Muscle layer of colon (tissue), 2 donors: ENCODE data around the gene DAB2.

Experiments used
- H3K27ac ChIP-seq: one replicate; pipeline ENCODE4 v1.7.0; 2013; ENCODE audit warnings: low read depth, mild to moderate bottlenecking, low read length, moderate library complexity
- H3K27me3 ChIP-seq, 2 donors: one replicate each; pipeline ENCODE4 v1.7.0; 2013; ENCODE audit warnings: low read length in 2 of 2, mild to moderate bottlenecking in 2 of 2; ENCODE audit not compliant: insufficient read depth in 2 of 2, control insufficient read depth in 1 of 2
- H3K36me3 ChIP-seq: one replicate; pipeline ENCODE4 v1.7.0; 2013; ENCODE audit warnings: mild to moderate bottlenecking, low read length; ENCODE audit not compliant: insufficient read depth
- H3K4me1 ChIP-seq: one replicate; pipeline ENCODE4 v1.7.0; 2013; ENCODE audit warnings: mild to moderate bottlenecking, low read length; ENCODE audit not compliant: insufficient read depth
- H3K4me3 ChIP-seq, 2 donors: one replicate each; pipeline ENCODE4 v1.7.0; 2013; ENCODE audit warnings: low read length in 2 of 2, low read depth in 1 of 2, mild to moderate bottlenecking in 1 of 2, moderate library complexity in 1 of 2
- H3K9ac ChIP-seq: one replicate; pipeline ENCODE4 v1.7.0; 2013; ENCODE audit warnings: low read length
- H3K9me3 ChIP-seq: one replicate; pipeline ENCODE4 v1.7.0; 2013; ENCODE audit warnings: mild to moderate bottlenecking, low read length
- donor health status: abdominal sarcoma.
- donor health status: Adenocarcinoma of cecum.

DAB2 gene

DNA sequence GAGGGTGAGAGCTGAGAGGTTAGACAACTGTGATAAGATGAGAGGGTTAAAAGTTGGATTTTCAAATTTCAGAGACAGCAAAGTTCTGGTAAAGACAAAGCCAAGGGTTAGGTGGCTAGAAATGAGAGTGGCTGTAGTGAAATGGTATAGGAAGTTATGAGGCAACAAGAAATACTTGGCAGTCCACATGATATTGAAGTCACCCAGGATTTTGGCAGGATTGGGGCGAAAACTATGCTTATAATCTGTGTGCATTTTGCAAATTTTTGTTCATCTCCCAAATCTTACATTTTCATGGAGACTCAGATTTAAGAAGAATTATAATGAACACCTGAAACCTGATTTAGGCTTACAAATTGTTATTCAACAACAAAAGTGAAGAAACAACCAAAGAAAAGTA lies 96.0 kb downstream of the DAB2 start:
- Histone ChIP-seq H3K4me1 (no peaks in the 10 kb centered on the region), H3K9me3 (no peaks in the 10 kb centered on the region), H3K27me3 (no peaks in the 10 kb centered on the region), H3K27ac (no peak overlapping the region), H3K9ac (no peak overlapping the region), H3K4me3 (no peak overlapping the region), H3K36me3 (no peaks in the 10 kb centered on the region)

DNA sequence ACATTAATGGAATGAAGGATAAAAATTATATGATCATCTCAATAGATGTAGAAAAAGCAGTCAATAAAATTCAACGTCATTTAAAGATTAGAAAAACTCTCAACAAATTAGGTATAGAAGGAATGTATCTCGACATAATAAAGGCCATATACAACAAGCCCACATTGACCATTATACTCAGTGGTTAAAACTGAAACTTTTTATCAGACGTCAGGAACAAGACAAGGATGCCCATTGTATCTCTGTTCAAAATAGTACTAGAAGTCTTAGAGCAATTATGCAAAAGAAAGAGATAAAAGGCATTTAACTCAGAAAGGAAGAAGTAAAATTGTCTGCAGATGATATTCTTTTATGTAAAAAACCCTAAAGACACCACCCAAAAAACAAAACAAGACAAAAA lies 101.2 kb downstream of the DAB2 start:
- Histone ChIP-seq H3K36me3 (no peaks in the 10 kb centered on the region), H3K9me3 (no peaks in the 10 kb centered on the region), H3K27me3 (no peaks in the 10 kb centered on the region)

More for the DNA sequence above, 101.2 kb downstream of the DAB2 start:
- H3K4me1 ChIP-seq = no peaks in the 10 kb centered on the region
- H3K9ac ChIP-seq = no peak overlapping the region
- no peak overlapping the region for H3K4me3 ChIP-seq
- H3K27ac ChIP-seq = no peak overlapping the region
